Heart left ventricle (tissue), 16 donors: ENCODE measurements around the gene RAB11FIP4. TPM values are rescaled to one million over a fixed set of nuclear protein-coding genes. Genes with fewer than 3 reads are reported as not detected.

ENCODE experiments used
- ATAC-seq, 4 donors: fragments of 200-7000 bp; cut with Tn5 transposase; one replicate each; pipeline ENCODE4 v1.9.1; 2020 to 2022; ENCODE audit warnings: moderate library complexity in 4 of 4, mild to moderate bottlenecking in 3 of 4, moderate number of reproducible peaks in 1 of 4
- DNase-seq, 5 donors: peaks; one replicate each; pipeline ENCODE4 v3.0.0-alpha.2; 2020
- H3K27ac ChIP-seq, 12 donors: fragments of 200-600 bp; sonication (generic) in 4 of 12; one replicate each; pipeline versions ENCODE4 v1.5.0 to v1.8.0; 2016 to 2022; ENCODE audit warnings: mild to moderate bottlenecking in 2 of 12
- H3K27me3 ChIP-seq, 9 donors: fragments of 200-600 bp; sonication (generic) in 2 of 9; one replicate each; pipeline versions ENCODE4 v1.5.1 to v1.8.0; 2016 to 2022; ENCODE audit warnings: mild to moderate bottlenecking in 3 of 9
- H3K36me3 ChIP-seq, 9 donors: fragments of 200-600 bp; sonication (generic) in 2 of 9; one replicate each; pipeline versions ENCODE4 v1.5.0 to v1.8.0; 2018 to 2022; ENCODE audit warnings: mild to moderate bottlenecking in 2 of 9
- H3K4me1 ChIP-seq, 12 donors: fragments of 200-600 bp; sonication (generic) in 4 of 12; one replicate each; pipeline versions ENCODE4 v1.5.0 to v1.8.0; 2016 to 2022; ENCODE audit warnings: mild to moderate bottlenecking in 3 of 12
- H3K4me3 ChIP-seq, 12 donors: fragments of 200-600 bp; sonication (generic) in 4 of 12; one replicate each; pipeline versions ENCODE4 v1.5.0 to v1.8.0; 2017 to 2022; ENCODE audit warnings: mild to moderate bottlenecking in 9 of 12, moderate library complexity in 4 of 12
- H3K9me3 ChIP-seq, 12 donors: fragments of 200-600 bp; sonication (generic) in 4 of 12; one replicate each; pipeline versions ENCODE4 v1.5.0 to v1.8.0; 2016 to 2022; ENCODE audit warnings: mild to moderate bottlenecking in 1 of 12
- POLR2A ChIP-seq, 2 donors: fragments of 450-650 bp; IDR thresholded peaks; one replicate each; pipeline ENCODE4 v1.6.1; 2017; ENCODE audit warnings: antibody characterized with exemption in 2 of 2, mild to moderate bottlenecking in 2 of 2, moderate library complexity in 2 of 2
- whole genome bisulfite sequencing, 4 donors: extraction: QIAGEN DNeasy Blood & Tissue Kit in 2 of 4; methylation state at CpG; one replicate each; pipeline versions ENCODE4 v1.1.5 to v1.1.7; 2013 to 2018; 5-methylcytosine and 5-hydroxymethylcytosine counted together
- intact Hi-C, 10 donors: fragments of 100-400 bp; cut with DNase I; formaldehyde crosslinking; loops; one replicate each; pipeline versions ENCODE4 v1.11.1 to v1.14.2; 2022
- polyA plus RNA-seq, 2 donors: library from polyadenylated mRNA; stranded (reverse); fragments of 200-250 nt; gene quantifications; one replicate each; pipeline ENCODE4 v1.2.3, GENCODE V29; 2013
- total RNA-seq, 9 donors: library from RNA; depleted of rRNA in 2 of 9; stranded (reverse); fragments of >200 nt in 2 of 9; fragmentation: NEBNext Ultra II Directional in 3 of 9; extraction: Animal tissue kit (Norgen Biotek cat#: 25700) in 3 of 9; gene quantifications; one replicate each; pipeline versions ENCODE4 v1.1.0 to v1.2.4, GENCODE V29; 2016 to 2023
- TF ChIP-seq, protein P1 (sequence below), 12 donors: fragments of 200-600 bp; sonication (generic) in 4 of 12; IDR thresholded peaks; one replicate each; pipeline versions ENCODE4 v1.5.0 to v1.8.0; 2018 to 2022; ENCODE audit warnings: antibody characterized with exemption in 12 of 12, mild to moderate bottlenecking in 5 of 12
- donor health status: ischemic (EF 13 %, LVEDD 7.1; RV severe dilation, severe dysfunction).
- donor health status: healthy with polysubstance abuse.
- donor health status: DM: no; HTN: yes; CAD: no.
- donor health status: DM: no; HTN: no; CAD: no.
- donor health status: ischemic (EF 25% LVEDD 6.9; RV normal size, moderate dysfunction).
- donor health status: ischemic (EF 25% LVEDD 5.7; RV mildly dilated, moderate dysfunction).
- donor health status: healthy.
- donor health status: DM: yes; HTN: yes; CAD: no.
- donor health status: ischemic (EF 35%, LVEDD 5.7; RV mildly dilated, moderate dysfunction).
- donor health status: nonischemic (EF 11% LVEDD 7.7; RV severe dilation, severe dysfunction).
- donor health status: DM: yes; HTN: yes; CAD: no.
- donor health status: PGD.
- donor health status: ischemic (EF 29% LVEDD 5.4; RV normal size, mild dysfunction).
- donor health status: nonischemic (EF 23%, LVEDD 6.1; RV moderate dilation, normal function).

RAB11FIP4 gene
- total and polyA plus RNA-seq, 11 donors, result 1.5 to 13.7 (median 8.3) TPM

DNA sequence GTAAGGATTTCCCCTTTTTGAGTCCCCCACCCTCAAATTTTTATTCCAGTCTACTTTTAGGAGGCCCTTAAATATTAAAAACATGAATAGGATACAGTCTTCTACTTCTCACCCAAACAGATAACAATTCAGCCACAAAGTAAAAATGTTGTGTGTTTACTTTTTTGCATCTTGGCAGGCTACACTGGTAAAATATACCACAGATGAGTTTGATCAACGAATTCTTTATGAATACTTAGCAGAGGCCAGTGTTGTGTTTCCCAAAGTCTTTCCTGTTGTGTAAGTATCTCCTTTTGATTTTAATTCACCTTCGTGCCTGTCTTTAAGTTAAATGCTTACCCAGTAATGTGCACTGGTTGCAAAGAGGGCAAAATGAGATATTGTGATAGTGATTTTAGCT is 34.4 kb upstream of the RAB11FIP4 start:
- 85 to 93% (median 90%) methylated on average over 2 of the region's 2 CpGs for WGBS, 4 donors
- Histone ChIP-seq H3K4me3 (no peak overlapping the region), H3K9me3 (no peaks in the 10 kb centered on the region), H3K4me1 (no peaks in the 10 kb centered on the region), H3K27me3 (no peaks in the 10 kb centered on the region), H3K27ac (no peak overlapping the region), H3K36me3 (peaks cover 0 to 100% (median 90%) of the 10 kb centered on the region in 9 donors)
- intact Hi-C loops, result loop anchor here in 2 of 10 donors (10.0 kb wide), 2 partner anchors 112 to 122 kb away; no protein-coding TSS in a partner anchor
- DNase-seq (no peak), ATAC-seq (no peak)
- TF ChIP-seq POLR2A (IDR thresholded peaks at IDR 0.05), result no peak
- TF ChIP-seq, protein P1, sequence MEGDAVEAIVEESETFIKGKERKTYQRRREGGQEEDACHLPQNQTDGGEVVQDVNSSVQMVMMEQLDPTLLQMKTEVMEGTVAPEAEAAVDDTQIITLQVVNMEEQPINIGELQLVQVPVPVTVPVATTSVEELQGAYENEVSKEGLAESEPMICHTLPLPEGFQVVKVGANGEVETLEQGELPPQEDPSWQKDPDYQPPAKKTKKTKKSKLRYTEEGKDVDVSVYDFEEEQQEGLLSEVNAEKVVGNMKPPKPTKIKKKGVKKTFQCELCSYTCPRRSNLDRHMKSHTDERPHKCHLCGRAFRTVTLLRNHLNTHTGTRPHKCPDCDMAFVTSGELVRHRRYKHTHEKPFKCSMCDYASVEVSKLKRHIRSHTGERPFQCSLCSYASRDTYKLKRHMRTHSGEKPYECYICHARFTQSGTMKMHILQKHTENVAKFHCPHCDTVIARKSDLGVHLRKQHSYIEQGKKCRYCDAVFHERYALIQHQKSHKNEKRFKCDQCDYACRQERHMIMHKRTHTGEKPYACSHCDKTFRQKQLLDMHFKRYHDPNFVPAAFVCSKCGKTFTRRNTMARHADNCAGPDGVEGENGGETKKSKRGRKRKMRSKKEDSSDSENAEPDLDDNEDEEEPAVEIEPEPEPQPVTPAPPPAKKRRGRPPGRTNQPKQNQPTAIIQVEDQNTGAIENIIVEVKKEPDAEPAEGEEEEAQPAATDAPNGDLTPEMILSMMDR (IDR thresholded peaks at IDR 0.05), result no peak

DNA sequence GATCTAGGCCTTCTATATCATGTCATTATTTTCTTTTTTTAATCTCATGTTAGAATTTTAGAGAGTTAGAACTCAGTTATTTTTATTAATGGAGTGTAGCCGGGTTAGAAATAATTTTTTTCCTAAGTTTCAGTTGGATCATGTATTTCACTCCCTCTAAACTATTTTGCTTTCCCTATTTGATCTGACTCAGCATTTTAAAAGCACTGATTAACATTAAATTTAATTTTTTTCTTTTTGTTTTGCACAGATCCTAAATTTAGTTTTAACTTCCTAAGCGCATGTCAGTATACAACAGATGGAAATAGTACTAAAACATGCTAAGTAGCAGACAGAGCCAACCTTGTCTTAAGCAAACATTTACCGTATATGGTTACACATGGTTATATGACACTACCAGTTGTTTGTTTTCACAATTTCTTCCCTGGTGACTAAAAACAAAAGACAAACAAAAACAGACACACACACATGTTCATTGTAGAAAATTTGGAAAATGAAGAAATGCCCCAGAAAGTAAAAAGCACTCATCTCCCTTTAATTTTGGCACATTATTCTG is 33.6 kb upstream of the RAB11FIP4 start:
- Histone ChIP-seq H3K27ac (no peak overlapping the region), H3K36me3 (peaks cover 0 to 100% (median 90%) of the 10 kb centered on the region in 9 donors), H3K4me3 (no peak overlapping the region), H3K4me1 (no peaks in the 10 kb centered on the region), H3K27me3 (no peaks in the 10 kb centered on the region), H3K9me3 (no peaks in the 10 kb centered on the region)
- intact Hi-C loops, result loop anchor here in 2 of 10 donors (10.0 kb wide), 2 partner anchors 113 to 123 kb away; no protein-coding TSS in a partner anchor
- DNase-seq (no peak), ATAC-seq (no peak)
- WGBS, 4 donors, result 80 to 90% (median 84%) methylated on average over 3 of the region's 3 CpGs
- TF ChIP-seq POLR2A (IDR thresholded peaks at IDR 0.05), result no peak
- TF ChIP-seq, protein P1 (IDR thresholded peaks at IDR 0.05), result no peak

DNA sequence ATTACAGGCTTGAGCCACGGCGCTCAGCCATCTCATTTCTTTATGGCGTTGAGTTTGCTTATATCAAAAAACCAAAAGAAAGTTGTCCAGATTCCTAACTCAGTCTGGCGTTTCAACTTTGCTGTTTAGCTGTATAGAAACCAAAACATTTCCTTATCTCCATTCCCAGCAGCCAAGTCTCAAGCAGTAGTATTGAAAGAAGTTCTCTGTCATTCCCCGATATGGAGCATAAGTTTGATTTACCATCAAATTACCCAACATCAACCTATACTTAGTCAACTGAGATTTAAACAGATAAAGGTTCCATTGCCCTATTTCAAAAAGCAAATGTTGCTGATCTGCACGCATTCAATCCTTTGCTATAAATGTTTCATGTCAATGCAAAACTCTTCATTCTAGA is 27.5 kb upstream of the RAB11FIP4 start:
- Histone ChIP-seq H3K4me1 (no peaks in the 10 kb centered on the region), H3K9me3 (no peaks in the 10 kb centered on the region), H3K27ac (no peak overlapping the region), H3K36me3 (peaks cover 0 to 90% (median 57%) of the 10 kb centered on the region in 9 donors), H3K27me3 (no peaks in the 10 kb centered on the region), H3K4me3 (no peak overlapping the region)
- 96 to 98% (median 96%) methylated on average over 6 of the region's 6 CpGs for WGBS, 4 donors
- no peak for TF ChIP-seq POLR2A (IDR thresholded peaks at IDR 0.05)
- TF ChIP-seq, protein P1 (IDR thresholded peaks at IDR 0.05), result no peak
- intact Hi-C loops, result no loop called here
- no peak for DNase-seq
- no peak for ATAC-seq

DNA sequence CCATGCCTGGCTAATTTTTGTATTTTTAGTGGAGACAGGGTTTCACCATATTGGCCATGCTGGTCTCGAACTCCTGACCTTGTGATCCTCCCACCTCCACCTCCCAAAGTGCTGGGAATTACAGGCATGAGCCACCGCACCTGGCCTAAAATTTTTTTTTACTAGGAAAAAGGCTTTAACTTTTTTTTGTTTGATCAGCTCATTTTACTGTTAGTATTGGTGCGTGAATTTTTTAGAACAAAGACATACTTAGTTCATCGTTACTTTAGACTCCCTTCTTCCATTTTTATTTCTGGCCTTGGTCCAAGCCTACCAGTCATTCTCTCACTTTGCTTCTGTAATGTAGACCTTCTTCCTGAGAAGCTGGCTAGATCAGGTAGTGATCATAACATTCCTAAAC is 25.4 kb upstream of the RAB11FIP4 start:
- ATAC-seq (no peak), DNase-seq (no peak)
- TF ChIP-seq POLR2A (IDR thresholded peaks at IDR 0.05), result no peak
- TF ChIP-seq, protein P1 (IDR thresholded peaks at IDR 0.05), result no peak
- Histone ChIP-seq H3K27me3 (no peaks in the 10 kb centered on the region), H3K36me3 (peaks cover 0 to 90% (median 41%) of the 10 kb centered on the region in 9 donors), H3K27ac (no peak overlapping the region), H3K4me3 (no peak overlapping the region), H3K9me3 (no peaks in the 10 kb centered on the region), H3K4me1 (peaks cover 0 to 8% (median 0%) of the 10 kb centered on the region in 12 donors)
- WGBS, 4 donors, result 96 to 97% (median 96%) methylated on average over 4 of the region's 4 CpGs
- intact Hi-C loops, result no loop called here
